CD4-positive, alpha-beta T cell treated with Interleukin-12 subunit alpha and Interleukin-12 subunit beta, for 1 hour (primary cell): Measurements from ENCODE around the gene USH2A.

Experiments
- DNase-seq: peaks from one replicate; pipeline ENCODE4 v3.0.0-alpha.2; 2020

USH2A gene

DNA sequence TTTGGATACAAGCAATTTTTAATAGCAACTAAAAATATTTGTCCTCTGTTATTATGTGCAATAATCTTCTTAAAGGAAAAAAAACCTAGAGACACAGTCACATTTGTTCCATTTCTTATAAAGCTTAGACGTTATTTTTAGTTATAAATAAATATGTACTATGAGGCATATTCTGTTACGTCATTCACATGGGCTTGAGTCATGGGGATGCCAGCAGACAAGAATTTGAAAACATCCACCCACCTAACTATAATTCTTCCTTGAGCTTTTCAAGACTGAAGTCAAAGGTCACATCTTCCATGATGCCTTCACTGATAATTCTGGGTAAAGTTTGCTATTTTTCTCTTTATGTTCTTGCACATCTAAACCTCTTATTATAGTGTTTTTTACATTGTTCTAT lies 587.3 kb downstream of the USH2A start:
- DNase-seq: no peak

DNA sequence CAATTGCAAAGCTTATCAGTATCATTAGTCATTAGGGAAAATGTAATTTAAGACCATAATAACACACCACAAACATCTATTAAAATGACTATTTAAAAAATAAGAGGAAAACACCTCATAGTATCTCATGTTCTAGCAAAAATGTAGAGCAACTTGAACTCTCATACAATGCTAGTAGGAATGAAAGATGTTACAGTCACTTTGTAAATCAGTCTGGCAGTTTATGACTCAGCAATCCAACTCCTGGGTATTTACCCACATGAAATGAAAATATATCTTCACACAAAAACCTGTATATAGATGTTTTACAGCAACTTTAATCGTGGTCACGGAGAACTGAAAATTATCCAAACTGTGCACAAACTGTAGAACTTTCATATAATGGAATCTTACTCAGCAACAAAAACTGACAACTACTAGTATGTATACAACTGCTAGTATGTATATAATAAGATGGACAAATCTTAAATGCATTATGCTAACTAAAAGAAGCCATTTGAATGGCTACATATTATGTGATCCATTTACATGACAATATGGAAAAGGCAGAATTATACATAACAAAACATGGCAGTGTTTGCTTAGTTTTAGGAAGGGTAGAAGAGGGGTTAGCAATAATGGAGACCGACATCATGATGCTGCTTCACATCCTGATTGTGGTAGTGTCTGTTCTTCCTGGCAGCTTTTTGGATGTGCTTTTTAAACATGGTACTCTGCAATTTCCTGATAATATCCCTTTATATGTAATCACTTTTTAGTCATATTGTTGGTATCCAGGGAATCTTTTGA lies 589.1 kb downstream of the USH2A start:
- DNase-seq: no peak

GRCh38 chr1:215830226-215830810 lies 592.9 kb downstream of the USH2A start:
- DNase-seq: no peak

DNA sequence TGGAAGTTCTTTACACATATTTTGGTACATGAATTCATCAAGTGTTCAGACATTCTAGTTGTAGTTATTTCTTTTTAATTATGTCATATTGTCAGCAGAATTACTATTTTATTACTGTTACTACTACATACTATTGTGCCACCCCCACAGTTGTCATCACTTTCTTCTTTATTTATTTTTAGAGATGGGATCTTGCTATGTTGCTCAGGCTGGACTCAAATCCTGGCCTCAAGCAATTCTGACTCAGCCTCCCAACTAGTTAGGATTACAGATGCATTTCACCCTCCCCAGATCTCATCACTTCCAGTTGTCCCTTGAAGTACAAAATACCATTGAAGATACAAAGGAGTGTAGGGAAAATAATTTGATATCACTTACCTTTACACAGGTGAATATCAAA lies 598.2 kb downstream of the USH2A start:
- no peak for DNase-seq

DNA sequence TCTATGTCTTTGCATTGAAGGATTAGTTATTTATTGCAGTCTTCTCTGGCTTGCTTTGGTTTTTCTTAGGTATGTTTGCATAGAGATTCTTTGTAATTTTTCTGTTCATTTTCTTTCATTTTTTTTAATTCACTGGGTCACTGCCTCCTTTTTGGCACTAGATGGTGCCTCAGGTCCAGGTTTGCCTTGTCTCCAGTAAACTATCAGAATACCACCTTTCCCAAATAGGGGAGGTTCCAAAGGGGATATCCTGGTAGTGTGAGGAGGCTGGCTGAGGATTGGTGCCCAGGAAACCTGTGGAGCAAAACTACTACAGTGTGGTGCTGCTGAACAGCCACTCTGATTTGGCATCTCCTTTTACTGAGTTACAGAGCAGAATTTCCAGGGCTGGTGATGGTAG lies 599.0 kb downstream of the USH2A start:
- no peak for DNase-seq

GRCh38 chr1:215819114-215819513 lies 604.1 kb downstream of the USH2A start:
- no peak for DNase-seq

DNA sequence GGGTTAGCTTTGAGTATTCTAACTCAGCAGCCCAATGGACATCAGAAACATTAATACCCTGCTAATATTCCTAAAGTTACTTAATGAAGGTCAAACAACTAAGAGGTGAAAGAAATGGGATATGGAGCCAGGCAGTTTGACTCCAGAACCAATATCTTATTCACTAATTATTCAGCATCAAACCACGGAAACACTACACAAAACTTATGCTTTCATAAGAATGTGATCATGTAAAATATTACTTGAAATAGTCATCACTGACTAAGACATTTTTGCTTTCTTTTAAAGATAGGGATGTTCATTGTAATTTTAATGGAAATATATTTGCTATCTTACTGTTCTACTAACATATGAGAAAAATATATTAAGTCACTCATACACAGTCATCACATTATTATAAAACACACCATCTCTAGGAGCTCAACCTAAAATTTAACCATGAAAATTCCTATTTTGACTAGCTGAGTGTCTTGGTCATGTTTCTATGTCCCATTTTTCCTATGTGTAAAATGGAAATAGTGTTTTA lies 615.3 kb downstream of the USH2A start:
- no peak for DNase-seq

DNA sequence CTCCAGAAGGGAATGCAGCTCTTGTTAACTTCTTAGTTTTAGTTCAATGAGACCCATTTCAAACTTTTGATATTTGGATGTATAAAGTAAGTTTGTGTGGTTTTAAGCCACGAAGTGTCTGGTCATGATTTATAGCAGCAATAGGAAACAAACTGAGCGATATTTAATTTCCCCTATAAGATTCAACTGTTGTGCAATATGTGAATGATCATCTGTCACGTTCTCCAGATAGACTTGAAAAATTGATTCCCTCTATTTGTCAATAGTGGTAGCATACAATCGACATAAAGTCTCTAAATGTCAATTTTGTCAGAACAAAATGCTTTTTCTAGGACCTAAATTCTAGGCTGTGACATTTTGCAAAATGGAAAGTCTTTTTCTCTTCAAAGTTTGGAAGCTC lies 616.0 kb downstream of the USH2A start:
- no peak for DNase-seq

DNA sequence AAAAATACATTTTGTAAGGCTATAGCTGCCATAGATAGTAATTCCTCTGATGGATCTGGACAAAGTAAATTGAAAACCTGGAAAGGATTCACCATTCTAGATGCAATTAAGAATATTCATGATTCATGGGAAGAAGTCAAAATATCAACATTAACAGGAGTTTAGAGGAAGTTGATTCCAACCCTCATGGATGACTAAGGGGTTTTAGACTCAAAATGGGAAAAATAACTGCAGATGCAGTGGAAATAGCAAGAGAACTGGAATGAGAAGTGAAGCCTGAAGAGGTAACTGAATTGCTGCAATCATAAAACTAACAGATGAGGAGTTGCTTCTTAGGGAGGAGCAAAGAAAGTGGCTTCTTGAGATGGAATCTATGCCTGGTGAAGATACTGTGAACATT lies 625.4 kb downstream of the USH2A start:
- DNase-seq: no peak

DNA sequence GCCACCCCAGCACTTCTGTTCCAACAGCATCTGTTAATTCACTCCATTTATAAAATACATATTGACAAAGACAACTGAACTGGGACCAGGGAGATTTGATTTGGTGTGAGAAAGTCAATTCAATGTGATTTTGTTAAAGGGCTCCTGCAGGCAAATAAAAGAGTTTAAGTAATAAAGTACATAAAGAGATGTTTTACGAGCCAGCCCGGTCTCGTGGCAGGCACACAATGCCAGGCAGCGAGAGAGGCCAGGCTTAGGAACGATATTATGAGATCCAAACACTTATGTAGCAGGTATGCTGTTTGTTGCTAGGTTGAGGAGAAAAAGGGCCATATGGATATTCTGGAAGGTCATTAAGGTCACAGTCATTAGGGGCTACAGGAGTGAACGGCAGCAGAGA lies 629.1 kb downstream of the USH2A start:
- DNase-seq: no peak

GRCh38 chr1:215793180-215793579 lies 630.1 kb downstream of the USH2A start:
- DNase-seq: no peak

GRCh38 chr1:215792446-215792845 lies 630.8 kb downstream of the USH2A start:
- no peak for DNase-seq

- no peak for DNase-seq
Observed at GRCh38 chr1:215789981-215790380, 633.3 kb downstream of the USH2A start.

DNA sequence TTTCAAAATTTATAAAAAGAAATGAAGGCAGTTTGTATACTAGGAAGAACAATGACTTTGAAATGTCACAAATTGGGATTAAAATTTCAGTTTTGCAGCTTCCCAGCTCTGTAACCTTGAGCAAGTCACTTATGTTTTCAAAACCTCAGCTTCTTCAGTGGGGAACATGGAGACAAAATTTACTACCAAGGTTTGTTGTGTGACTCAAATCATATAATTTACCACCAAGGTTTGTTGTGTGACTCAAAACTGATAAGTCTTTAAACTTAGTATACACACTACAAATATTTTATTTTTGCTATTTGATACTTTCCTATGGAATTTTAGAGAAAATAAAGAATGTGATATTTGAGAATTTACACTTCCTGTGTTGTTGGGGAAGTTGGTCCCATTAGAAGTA lies 636.3 kb downstream of the USH2A start:
- DNase-seq: no peak

GRCh38 chr1:215780641-215781040 lies 642.6 kb downstream of the USH2A start:
- no peak for DNase-seq

- DNase-seq: no peak
Observed at GRCh38 chr1:215780139-215780538, 643.1 kb downstream of the USH2A start.

GRCh38 chr1:215779729-215780128 lies 643.5 kb downstream of the USH2A start:
- DNase-seq: no peak

DNA sequence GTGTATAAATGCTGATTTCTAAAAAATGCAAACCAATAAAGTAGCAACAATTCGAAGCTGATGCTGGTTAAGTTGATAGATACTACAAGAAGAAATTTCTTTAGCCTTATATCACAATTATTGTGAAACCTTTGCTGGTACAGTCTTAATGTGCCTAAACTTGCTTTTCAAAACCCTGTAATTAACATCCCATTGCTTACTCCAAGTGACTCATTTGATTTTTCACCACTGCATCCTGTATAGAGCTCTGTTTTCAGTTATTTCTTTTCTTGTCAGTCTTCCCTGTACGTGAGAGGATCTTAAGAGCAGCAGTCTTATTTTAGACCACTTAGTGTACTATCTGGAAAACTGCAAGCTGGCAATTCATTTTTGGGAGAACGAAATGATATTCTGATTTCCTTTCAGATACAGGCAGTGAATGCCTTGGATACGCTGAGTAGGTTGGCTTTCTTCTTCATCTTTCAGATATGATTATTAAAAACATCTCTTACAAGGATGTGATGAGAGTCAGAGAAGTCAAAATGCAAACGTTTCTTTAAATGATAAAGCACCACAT lies 645.8 kb downstream of the USH2A start:
- no peak for DNase-seq

GRCh38 chr1:215776336-215776735 lies 646.9 kb downstream of the USH2A start:
- DNase-seq: no peak

DNA sequence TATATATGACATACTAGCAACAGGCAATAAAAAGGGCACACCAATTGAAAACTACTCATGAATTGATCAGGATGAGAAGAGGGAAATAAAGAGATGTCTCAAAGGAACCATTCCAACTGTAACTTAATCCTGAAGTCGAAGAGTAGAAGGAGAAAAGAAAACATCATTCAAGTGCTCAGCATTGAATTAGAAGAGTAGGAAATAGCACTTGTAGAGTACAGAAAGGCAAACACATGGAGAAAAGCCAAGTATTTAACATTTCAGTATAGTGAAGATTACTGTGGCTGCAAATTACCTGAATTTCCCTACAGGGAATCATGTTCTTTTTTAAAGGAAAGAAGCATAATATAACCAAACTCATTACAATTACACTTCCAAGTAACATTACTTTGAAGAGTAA lies 651.1 kb downstream of the USH2A start:
- DNase-seq: no peak

GRCh38 chr1:215768303-215768702 lies 654.9 kb downstream of the USH2A start:
- DNase-seq: no peak

DNA sequence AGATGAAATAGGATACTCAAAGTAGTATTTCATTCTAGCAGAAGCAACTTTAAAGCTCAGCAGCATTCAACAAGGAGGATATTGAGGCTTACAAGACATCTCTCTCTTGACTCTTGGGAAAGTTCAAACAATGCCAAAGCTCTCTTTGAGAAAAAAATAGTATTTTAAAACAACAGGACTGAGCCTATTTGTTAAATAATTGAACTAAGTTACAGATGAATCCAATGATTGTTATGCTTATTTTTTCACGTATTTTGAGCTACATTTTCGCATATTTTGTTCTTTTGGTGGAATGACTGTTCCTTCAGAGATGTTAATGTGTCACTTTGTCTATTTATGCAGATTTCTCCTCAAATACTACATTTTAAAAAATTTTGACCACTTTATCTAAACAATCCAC lies 655.5 kb downstream of the USH2A start:
- DNase-seq: no peak

DNA sequence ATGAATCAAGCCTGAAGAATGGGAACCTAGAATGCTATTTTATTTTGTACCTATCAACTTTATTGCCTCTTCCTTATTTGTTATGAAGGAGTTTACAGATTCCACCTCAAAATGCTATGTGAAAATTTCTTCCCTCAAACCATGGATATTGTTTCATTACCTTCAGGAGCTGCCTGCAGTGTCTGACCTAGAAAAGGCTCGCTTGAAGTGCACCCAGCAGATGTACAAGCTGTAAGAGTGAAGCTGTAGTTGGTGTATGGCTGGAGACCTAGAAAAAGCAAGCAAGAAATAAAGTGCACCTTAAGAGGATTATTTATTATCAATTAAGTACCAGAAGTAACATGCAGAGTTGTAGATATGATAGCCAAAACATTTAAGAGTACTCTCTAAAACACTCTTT lies 656.7 kb downstream of the USH2A start:
- DNase-seq: no peak

DNA sequence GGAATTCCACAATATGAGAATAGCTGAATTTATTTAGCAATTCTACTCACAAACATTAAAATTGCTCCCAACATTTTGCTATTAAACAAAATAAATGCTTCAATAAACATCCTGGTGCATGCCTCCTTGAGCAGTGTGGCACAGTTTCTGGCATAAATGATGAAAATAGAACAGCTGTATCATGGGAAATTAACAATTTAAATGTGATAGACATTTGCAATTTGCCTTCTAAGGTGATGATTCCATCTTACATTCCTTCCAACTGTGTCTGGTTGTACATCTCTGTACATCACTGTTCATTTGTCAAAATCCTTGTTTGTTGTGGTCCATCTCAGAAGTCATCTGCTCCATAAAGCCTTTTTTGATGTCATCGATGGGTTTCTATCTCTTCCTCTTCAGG lies 657.4 kb downstream of the USH2A start:
- no peak for DNase-seq
